Omental fat pad (tissue), 4 donors: ENCODE data around the gene URB1. TPM values are rescaled to one million over a fixed set of nuclear protein-coding genes. Genes with fewer than 3 reads are reported as not detected.

Source experiments
- ATAC-seq: fragments of 150-250 bp; one replicate; pipeline ENCODE4 v1.9.1; 2016; ENCODE audit warnings: mild to moderate bottlenecking, moderate library complexity; ENCODE audit not compliant: low FRiP score
- DNase-seq: peaks from one replicate; pipeline ENCODE4 v3.0.0-alpha.2; 2019; ENCODE audit warnings: low spot score
- CTCF ChIP-seq, 3 donors: fragments of 450-650 bp; IDR thresholded peaks; one replicate each; pipeline ENCODE4 v1.5.1; 2016 to 2017; ENCODE audit warnings: antibody characterized with exemption in 3 of 3, mild to moderate bottlenecking in 3 of 3, moderate library complexity in 2 of 3
- total RNA-seq, 4 donors: library from RNA; depleted of rRNA; stranded (reverse); fragments of >200 nt; gene quantifications; one replicate each; pipeline ENCODE4 v1.1.0, GENCODE V29; 2016

The URB1 gene
- total RNA-seq, 4 donors from 2014 or later, result 17.3 to 48.5 (median 17.4) TPM

GRCh38 chr21:32415451-32416398 is 22.9 kb upstream of the URB1 start:
- ATAC-seq (no peak), DNase-seq (no peak)
- no peak for TF ChIP-seq CTCF (IDR thresholded peaks at IDR 0.05)

- no peak for TF ChIP-seq CTCF (IDR thresholded peaks at IDR 0.05)
- ATAC-seq, result no peak
- DNase-seq, result no peak
Measured at GRCh38 chr21:32414579-32415358, 22.0 kb upstream of the URB1 start.

- no peak for DNase-seq
- TF ChIP-seq CTCF (IDR thresholded peaks at IDR 0.05), result no peak
- no peak for ATAC-seq
Measured at GRCh38 chr21:32413697-32414578, 21.1 kb upstream of the URB1 start.

- DNase-seq (no peak), ATAC-seq (peak; percentile 1)
- TF ChIP-seq CTCF (IDR thresholded peaks at IDR 0.05), result no peak
Measured at GRCh38 chr21:32413015-32413504, 20.2 kb upstream of the URB1 start.

- TF ChIP-seq CTCF (IDR thresholded peaks at IDR 0.05), result no peak
- DNase-seq (no peak), ATAC-seq (peak; percentile 70)
Measured at GRCh38 chr21:32412162-32413014, 19.6 kb upstream of the URB1 start, which contains the start of gene EVA1C. Gene EVA1C (plus strand): TSS chr21:32412706. CDS start chr21:32412854, 148 bp downstream.
